GM10266 (cell line): ENCODE data around the gene TCF7L2.

Experiments
- DNase-seq: peaks from one replicate; pipeline ENCODE4 v3.0.0; 2012; ENCODE audit errors: extremely low spot score
- TF ChIP-seq, protein P1 (sequence below): IDR thresholded peaks from 2 replicates; pipeline ENCODE4 v1.5.1; 2012; ENCODE audit warnings: mild to moderate bottlenecking, low read depth; ENCODE audit not compliant: control insufficient read depth, insufficient read depth; ENCODE audit errors: missing control alignments

TCF7L2 gene

DNA sequence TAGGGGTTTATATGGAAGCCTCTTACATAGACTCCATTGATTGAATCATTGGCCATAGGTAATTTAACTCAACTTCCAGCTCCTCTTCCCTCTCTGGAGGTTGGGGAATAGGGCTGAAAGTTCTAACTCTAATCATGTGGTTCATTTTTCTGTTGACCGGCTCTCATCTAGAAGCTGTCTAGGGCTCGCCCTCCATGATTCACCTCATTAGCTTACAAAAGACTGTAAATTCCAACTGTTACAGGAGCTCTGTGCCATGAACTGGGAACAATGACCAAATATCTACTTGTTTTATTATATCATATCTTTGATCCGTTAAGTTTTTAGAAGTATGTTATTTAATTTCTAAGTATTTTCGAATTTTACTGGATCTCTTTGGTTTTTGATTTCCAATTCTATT lies 263.0 kb downstream of the TCF7L2 start:
- DNase-seq, result no peak
- TF ChIP-seq, protein P1, sequence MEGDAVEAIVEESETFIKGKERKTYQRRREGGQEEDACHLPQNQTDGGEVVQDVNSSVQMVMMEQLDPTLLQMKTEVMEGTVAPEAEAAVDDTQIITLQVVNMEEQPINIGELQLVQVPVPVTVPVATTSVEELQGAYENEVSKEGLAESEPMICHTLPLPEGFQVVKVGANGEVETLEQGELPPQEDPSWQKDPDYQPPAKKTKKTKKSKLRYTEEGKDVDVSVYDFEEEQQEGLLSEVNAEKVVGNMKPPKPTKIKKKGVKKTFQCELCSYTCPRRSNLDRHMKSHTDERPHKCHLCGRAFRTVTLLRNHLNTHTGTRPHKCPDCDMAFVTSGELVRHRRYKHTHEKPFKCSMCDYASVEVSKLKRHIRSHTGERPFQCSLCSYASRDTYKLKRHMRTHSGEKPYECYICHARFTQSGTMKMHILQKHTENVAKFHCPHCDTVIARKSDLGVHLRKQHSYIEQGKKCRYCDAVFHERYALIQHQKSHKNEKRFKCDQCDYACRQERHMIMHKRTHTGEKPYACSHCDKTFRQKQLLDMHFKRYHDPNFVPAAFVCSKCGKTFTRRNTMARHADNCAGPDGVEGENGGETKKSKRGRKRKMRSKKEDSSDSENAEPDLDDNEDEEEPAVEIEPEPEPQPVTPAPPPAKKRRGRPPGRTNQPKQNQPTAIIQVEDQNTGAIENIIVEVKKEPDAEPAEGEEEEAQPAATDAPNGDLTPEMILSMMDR, result no peak

DNA sequence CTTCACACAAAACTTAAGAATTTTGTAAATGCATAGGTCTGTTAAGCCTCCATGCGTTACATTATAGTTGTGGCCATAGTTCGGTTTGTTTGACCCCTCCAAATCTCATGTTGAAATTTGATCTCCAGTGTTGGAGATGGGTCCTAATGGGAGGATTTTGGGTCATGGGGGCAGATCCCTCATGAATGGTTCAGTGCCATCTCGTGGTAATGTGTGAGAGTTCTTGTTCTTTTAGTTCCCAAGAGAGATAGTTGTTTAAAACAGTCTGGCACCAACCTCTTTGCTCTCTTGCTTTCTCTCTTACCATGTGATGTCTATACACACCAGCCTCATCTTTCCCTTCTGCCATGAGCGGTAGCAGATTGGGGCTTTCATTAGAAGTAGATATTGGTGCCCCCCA lies 264.3 kb downstream of the TCF7L2 start:
- no peak for DNase-seq
- TF ChIP-seq, protein P1, result no peak

DNA sequence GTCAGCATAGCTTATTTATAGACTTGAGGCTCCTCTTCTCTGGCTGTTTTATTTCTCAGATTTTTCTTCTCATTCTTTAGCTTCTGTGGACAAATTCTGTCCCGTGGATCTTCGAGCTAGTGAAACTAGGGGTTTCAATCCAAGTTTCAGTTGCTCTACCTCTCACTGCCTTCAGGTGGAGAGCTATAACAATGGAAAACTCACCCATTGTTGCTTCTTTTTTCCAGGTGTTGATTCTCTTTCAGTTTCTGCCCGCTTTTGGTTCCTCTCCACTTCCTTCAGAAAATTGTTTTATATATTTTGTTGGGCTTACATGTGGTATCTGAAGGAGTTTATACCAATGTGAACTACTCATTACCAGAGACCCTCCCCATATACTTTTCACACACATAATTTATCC lies 266.1 kb downstream of the TCF7L2 start:
- TF ChIP-seq, protein P1, result no peak
- no peak for DNase-seq
